Trophoblast cell (in vitro differentiated cells and primary cell): ENCODE data around the gene WDR45B.

ENCODE experiments used
- DNase-seq, 2 donors: peaks; one replicate each; pipeline ENCODE4 v3.0.0-alpha.2; 2016
- H2AFZ ChIP-seq: 2 replicates; pipeline ENCODE4 v1.6.1; 2013; ENCODE audit warnings: low read length, moderate library complexity, mild to moderate bottlenecking; ENCODE audit not compliant: insufficient read depth, poor library complexity
- H2AK5ac ChIP-seq: 2 replicates; pipeline ENCODE4 v1.6.1; 2013; ENCODE audit warnings: mild to moderate bottlenecking, low read length
- H2BK120ac ChIP-seq: 2 replicates; pipeline ENCODE4 v1.6.1; 2013; ENCODE audit warnings: low read length, mild to moderate bottlenecking, moderate library complexity; ENCODE audit not compliant: insufficient read depth, poor library complexity
- H2BK12ac ChIP-seq: 2 replicates; pipeline ENCODE4 v1.6.1; 2013; ENCODE audit warnings: mild to moderate bottlenecking, low read length, moderate library complexity
- H2BK5ac ChIP-seq: 2 replicates; pipeline ENCODE4 v1.6.1; 2013; ENCODE audit warnings: low read length, low read depth, moderate library complexity, mild to moderate bottlenecking; ENCODE audit not compliant: poor library complexity
- H3K14ac ChIP-seq: 2 replicates; pipeline ENCODE4 v1.6.1; 2013; ENCODE audit warnings: mild to moderate bottlenecking, low read length
- H3K18ac ChIP-seq: 2 replicates; pipeline ENCODE4 v1.6.1; 2013; ENCODE audit warnings: mild to moderate bottlenecking, low read length
- H3K23ac ChIP-seq: 2 replicates; pipeline ENCODE4 v1.6.1; 2013; ENCODE audit warnings: low read length
- H3K27ac ChIP-seq: 2 replicates; pipeline ENCODE4 v1.5.1; 2013; ENCODE audit warnings: low read depth, mild to moderate bottlenecking, inconsistent platforms, low read length, moderate library complexity
- H3K27me3 ChIP-seq: 2 replicates; pipeline ENCODE4 v1.6.1; 2013; ENCODE audit warnings: inconsistent platforms, mild to moderate bottlenecking, low read length, moderate library complexity; ENCODE audit not compliant: insufficient read depth
- H3K36me3 ChIP-seq, 2 experiments: 1 replicate in 1 of 2; 2 replicates in 1 of 2; pipeline ENCODE4 v1.6.1; 2013; ENCODE audit warnings: low read length in 2 of 2, mild to moderate bottlenecking in 2 of 2, moderate library complexity in 1 of 2; ENCODE audit not compliant: insufficient read depth in 2 of 2, control insufficient read depth in 1 of 2
- H3K4ac ChIP-seq: 2 replicates; pipeline ENCODE4 v1.6.1; 2013; ENCODE audit warnings: low read depth, mild to moderate bottlenecking, low read length, moderate library complexity
- H3K4me1 ChIP-seq, 2 experiments: 1 replicate in 1 of 2; 2 replicates in 1 of 2; pipeline ENCODE4 v1.6.1; 2013; ENCODE audit warnings: low read length in 2 of 2, mild to moderate bottlenecking in 2 of 2, moderate library complexity in 1 of 2; ENCODE audit not compliant: insufficient read depth in 2 of 2, control insufficient read depth in 1 of 2
- H3K4me2 ChIP-seq: 2 replicates; pipeline ENCODE4 v1.6.1; 2013; ENCODE audit warnings: inconsistent platforms, mild to moderate bottlenecking, low read length, moderate library complexity
- H3K4me3 ChIP-seq: 2 replicates; pipeline ENCODE4 v1.5.1; 2013; ENCODE audit warnings: mild to moderate bottlenecking, low read depth, low read length, inconsistent platforms
- H3K79me1 ChIP-seq: one replicate; pipeline ENCODE4 v1.6.1; 2013; ENCODE audit warnings: low read length
- H3K79me2 ChIP-seq: 2 replicates; pipeline ENCODE4 v1.6.1; 2013; ENCODE audit warnings: low read length, mild to moderate bottlenecking; ENCODE audit not compliant: control insufficient read depth, insufficient read depth, poor library complexity
- H3K9ac ChIP-seq: 2 replicates; pipeline ENCODE4 v1.6.1; 2013; ENCODE audit warnings: mild to moderate bottlenecking, low read length
- H3K9me3 ChIP-seq: 2 replicates; pipeline ENCODE4 v1.6.1; 2013; ENCODE audit warnings: low read depth, mild to moderate bottlenecking, control low read depth, inconsistent platforms, low read length; ENCODE audit not compliant: insufficient read depth
- H4K12ac ChIP-seq: 2 replicates; pipeline ENCODE4 v1.6.1; 2013; ENCODE audit warnings: low read depth, mild to moderate bottlenecking, low read length, moderate library complexity
- H4K8ac ChIP-seq: 2 replicates; pipeline ENCODE4 v1.6.1; 2013; ENCODE audit warnings: low read depth, mild to moderate bottlenecking, low read length, moderate library complexity
- H4K91ac ChIP-seq: one replicate; pipeline ENCODE4 v1.6.1; 2013; ENCODE audit warnings: low read depth, mild to moderate bottlenecking, low read length, moderate library complexity
- WGBS: extraction: QIAGEN DNeasy Blood & Tissue Kit; methylation state at CpG from one replicate; pipeline ENCODE4 v1.1.7; 2013; ENCODE audit warnings: missing lambda C conversion rate; ENCODE audit not compliant: insufficient read length, insufficient coverage; ENCODE audit errors: extremely low coverage; 5-methylcytosine and 5-hydroxymethylcytosine counted together

The WDR45B gene

DNA sequence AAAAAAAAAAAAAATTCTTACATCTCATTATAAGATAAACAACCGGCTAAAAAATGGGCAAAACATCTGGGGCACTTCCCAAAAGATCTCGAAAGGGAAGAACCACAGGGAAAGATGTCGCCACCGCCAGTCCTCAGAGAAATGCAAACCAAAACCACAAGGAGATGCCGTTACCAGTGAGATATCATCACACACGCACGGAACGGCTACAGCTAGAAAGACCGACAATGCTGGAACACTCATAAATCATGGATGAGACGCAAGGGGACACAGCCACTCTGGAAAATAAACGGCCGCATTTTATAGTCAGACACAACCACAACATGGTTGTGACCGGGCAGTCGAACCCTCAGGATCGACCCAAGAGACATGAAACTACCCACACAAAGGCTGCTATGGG lies 24.5 kb downstream of the WDR45B start:
- no peak overlapping the region for H2AK5ac ChIP-seq
- H4K91ac ChIP-seq = no peak overlapping the region
- H2BK12ac ChIP-seq = no peak overlapping the region
- H3K36me3 ChIP-seq = peaks cover 56 to 69% of the 10 kb centered on the region in 2 experiments
- no peak overlapping the region for H2BK120ac ChIP-seq
- peak overlapping the region; percentile 47 for H3K9ac ChIP-seq
- no peak overlapping the region for H4K8ac ChIP-seq
- H3K14ac ChIP-seq = no peak overlapping the region
- no peak overlapping the region for H2AFZ ChIP-seq
- no peak overlapping the region for H3K4me2 ChIP-seq
- H3K4me1 ChIP-seq = no peaks in the 10 kb centered on the region
- no peak overlapping the region for H3K4ac ChIP-seq
- H3K79me2 ChIP-seq = no peaks in the 10 kb centered on the region
- no peak overlapping the region for H3K27ac ChIP-seq
- no peak overlapping the region for H2BK5ac ChIP-seq
- no peak overlapping the region for H3K18ac ChIP-seq
- WGBS = no CpG with 5 or more reads among the region's 15 CpGs
- DNase-seq = no peak
- no peak overlapping the region for H3K4me3 ChIP-seq
- H3K23ac ChIP-seq = no peak overlapping the region
- H3K9me3 ChIP-seq = no peaks in the 10 kb centered on the region
- H3K27me3 ChIP-seq = no peaks in the 10 kb centered on the region
- H4K12ac ChIP-seq = no peak overlapping the region
- H3K79me1 ChIP-seq = no peaks in the 10 kb centered on the region

- H3K27ac ChIP-seq = no peak overlapping the region
- no peak overlapping the region for H2BK12ac ChIP-seq
- no peak overlapping the region for H2AFZ ChIP-seq
- peak overlapping the region; percentile 64 for H3K9ac ChIP-seq
- no peak overlapping the region for H3K4me3 ChIP-seq
- H3K4ac ChIP-seq = no peak overlapping the region
- no CpG with 5 or more reads among the region's 10 CpGs for WGBS
- DNase-seq = no peak
- H3K36me3 ChIP-seq = peaks cover 67 to 68% of the 10 kb centered on the region in 2 experiments
- H3K9me3 ChIP-seq = peaks cover 1% of the 10 kb centered on the region
- no peak overlapping the region for H4K8ac ChIP-seq
- no peaks in the 10 kb centered on the region for H3K27me3 ChIP-seq
- no peak overlapping the region for H4K91ac ChIP-seq
- no peaks in the 10 kb centered on the region for H3K79me2 ChIP-seq
- no peak overlapping the region for H3K4me2 ChIP-seq
- no peak overlapping the region for H4K12ac ChIP-seq
- H2BK120ac ChIP-seq = no peak overlapping the region
- H3K14ac ChIP-seq = no peak overlapping the region
- no peaks in the 10 kb centered on the region for H3K79me1 ChIP-seq
- H3K23ac ChIP-seq = no peak overlapping the region
- H2BK5ac ChIP-seq = no peak overlapping the region
- H3K4me1 ChIP-seq = no peaks in the 10 kb centered on the region
- no peak overlapping the region for H3K18ac ChIP-seq
- H2AK5ac ChIP-seq = no peak overlapping the region
These were observed 28.6 kb downstream of the WDR45B start for GRCh38 chr17:82619641-82620040.

DNA sequence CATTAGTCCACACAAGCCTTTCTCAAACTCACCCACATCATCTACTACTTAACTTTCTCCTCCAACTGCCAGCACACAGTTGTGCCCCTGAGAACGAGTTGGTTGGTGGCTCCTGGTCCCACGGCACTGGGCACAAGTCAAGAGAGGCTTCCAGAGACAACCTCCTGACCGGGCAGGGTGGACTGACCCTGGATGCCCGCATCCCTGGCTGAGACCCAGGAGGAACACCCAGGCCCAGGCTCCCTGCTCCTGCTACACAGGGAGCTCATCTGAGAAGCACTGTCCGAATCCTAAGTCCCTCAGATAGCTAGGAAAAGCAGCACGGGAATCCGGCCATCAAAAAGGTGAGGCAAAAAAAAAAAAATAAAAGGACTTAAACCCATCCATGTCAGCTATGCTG lies 29.0 kb downstream of the WDR45B start:
- Histone ChIP-seq H4K12ac (no peak overlapping the region), H3K9me3 (peaks cover 1% of the 10 kb centered on the region), H2BK5ac (no peak overlapping the region), H3K4me1 (peaks cover 1% of the 10 kb centered on the region in 2 experiments), H2BK12ac (no peak overlapping the region), H2BK120ac (no peak overlapping the region), H3K4me3 (no peak overlapping the region), H3K4me2 (no peak overlapping the region), H3K18ac (no peak overlapping the region), H3K9ac (no peak overlapping the region), H3K23ac (no peak overlapping the region), H3K4ac (no peak overlapping the region), H3K27ac (no peak overlapping the region), H4K8ac (no peak overlapping the region), H3K79me1 (no peaks in the 10 kb centered on the region), H3K14ac (no peak overlapping the region), H2AFZ (no peak overlapping the region), H4K91ac (no peak overlapping the region), H3K27me3 (no peaks in the 10 kb centered on the region), H2AK5ac (no peak overlapping the region), H3K36me3 (peaks cover 65 to 66% of the 10 kb centered on the region in 2 experiments), H3K79me2 (no peaks in the 10 kb centered on the region)
- no peak for DNase-seq
- WGBS = no CpG with 5 or more reads among the region's 7 CpGs

GRCh38 chr17:82616021-82616711 lies 32.1 kb downstream of the WDR45B start:
- Histone ChIP-seq H3K18ac (peak overlapping the region; percentile 8), H3K9ac (no peak overlapping the region), H3K4me3 (no peak overlapping the region), H3K36me3 (peaks cover 60% of the 10 kb centered on the region in 2 experiments), H3K4me1 (peaks cover 4 to 8% of the 10 kb centered on the region in 2 experiments), H4K12ac (no peak overlapping the region), H2BK12ac (no peak overlapping the region), H3K27me3 (no peaks in the 10 kb centered on the region), H3K4ac (no peak overlapping the region), H2BK5ac (no peak overlapping the region), H2AFZ (no peak overlapping the region), H4K91ac (no peak overlapping the region), H2AK5ac (no peak overlapping the region), H3K27ac (no peak overlapping the region), H2BK120ac (no peak overlapping the region), H4K8ac (no peak overlapping the region), H3K23ac (no peak overlapping the region), H3K79me1 (no peaks in the 10 kb centered on the region), H3K14ac (no peak overlapping the region), H3K79me2 (no peaks in the 10 kb centered on the region), H3K4me2 (no peak overlapping the region), H3K9me3 (peaks cover 1% of the 10 kb centered on the region)
- no peak for DNase-seq
- WGBS = no CpG with 5 or more reads among the region's 22 CpGs
